H9 (cell line): Measurements from ENCODE around the gene HNRNPR. TPM values are rescaled to one million over a fixed set of nuclear protein-coding genes. Genes with fewer than 3 reads are reported as not detected.

Experiments
- DNase-seq: peaks from one replicate; pipeline ENCODE4 v3.0.0-alpha.2; 2017
- H2AFZ ChIP-seq: one replicate; pipeline ENCODE4 v1.6.1; 2013; ENCODE audit warnings: mild to moderate bottlenecking, low read length, control low read depth, moderate library complexity
- H2AK5ac ChIP-seq: 2 replicates; pipeline ENCODE4 v1.6.1; 2013; ENCODE audit warnings: low read length, control low read depth, mixed read lengths; ENCODE audit not compliant: insufficient read length
- H2BK120ac ChIP-seq: one replicate; pipeline ENCODE4 v1.6.1; 2013; ENCODE audit warnings: low read depth, mild to moderate bottlenecking, low read length, control low read depth, inconsistent platforms; ENCODE audit not compliant: poor library complexity, severe bottlenecking
- H2BK12ac ChIP-seq: 2 replicates; pipeline ENCODE4 v1.6.1; 2013; ENCODE audit warnings: low read length, control low read depth, mixed read lengths, low read depth; ENCODE audit not compliant: insufficient read length
- H2BK15ac ChIP-seq: 2 replicates; pipeline ENCODE4 v1.6.1; 2013; ENCODE audit warnings: low read depth, low read length, control low read depth
- H2BK20ac ChIP-seq: one replicate; pipeline ENCODE4 v1.6.1; 2013; ENCODE audit warnings: low read depth, mild to moderate bottlenecking, low read length, control low read depth, inconsistent platforms; ENCODE audit not compliant: poor library complexity, severe bottlenecking
- H2BK5ac ChIP-seq: 2 replicates; pipeline ENCODE4 v1.6.1; 2013; ENCODE audit warnings: low read length, control low read depth, mixed read lengths; ENCODE audit not compliant: insufficient read length
- H3K14ac ChIP-seq: 2 replicates; pipeline ENCODE4 v1.6.1; 2013; ENCODE audit warnings: low read length, control low read depth; ENCODE audit not compliant: insufficient read depth
- H3K18ac ChIP-seq: 2 replicates; pipeline ENCODE4 v1.6.1; 2013; ENCODE audit warnings: low read depth, mild to moderate bottlenecking, mixed read lengths, low read length, control low read depth; ENCODE audit not compliant: insufficient read length
- H3K23ac ChIP-seq: 2 replicates; pipeline ENCODE4 v1.6.1; 2013; ENCODE audit warnings: low read length, control low read depth, mixed read lengths, low read depth; ENCODE audit not compliant: insufficient read length
- H3K23me2 ChIP-seq: 2 replicates; pipeline ENCODE4 v1.6.1; 2013; ENCODE audit warnings: low read depth, mild to moderate bottlenecking, mixed read lengths, low read length, control low read depth; ENCODE audit not compliant: insufficient read length, poor library complexity, severe bottlenecking
- H3K27ac ChIP-seq: 2 replicates; pipeline ENCODE4 v1.5.1; 2013; ENCODE audit warnings: low read length, control low read depth, mixed read lengths, low read depth; ENCODE audit not compliant: insufficient read length
- H3K27me3 ChIP-seq: 2 replicates; pipeline ENCODE4 v1.6.1; 2013; ENCODE audit warnings: low read length, control low read depth, inconsistent platforms; ENCODE audit not compliant: insufficient read depth
- H3K4ac ChIP-seq: 2 replicates; pipeline ENCODE4 v1.6.1; 2013; ENCODE audit warnings: low read depth, mild to moderate bottlenecking, control low read depth, inconsistent platforms, low read length, moderate library complexity
- H3K4me1 ChIP-seq: 2 replicates; pipeline ENCODE4 v1.6.1; 2013; ENCODE audit warnings: low read length, control low read depth, inconsistent platforms; ENCODE audit not compliant: insufficient read depth
- H3K4me2 ChIP-seq: 2 replicates; pipeline ENCODE4 v1.6.1; 2013; ENCODE audit warnings: low read length, control low read depth, mixed read lengths; ENCODE audit not compliant: insufficient read length, insufficient read depth
- H3K56ac ChIP-seq: 2 replicates; pipeline ENCODE4 v1.6.1; 2013; ENCODE audit warnings: low read depth, mild to moderate bottlenecking, mixed read lengths, low read length, control low read depth; ENCODE audit not compliant: insufficient read length
- H3K79me1 ChIP-seq: 2 replicates; pipeline ENCODE4 v1.6.1; 2013; ENCODE audit warnings: low read depth, mild to moderate bottlenecking, moderate library complexity, low read length, control low read depth, inconsistent platforms; ENCODE audit not compliant: insufficient read depth, poor library complexity, severe bottlenecking
- H3K79me2 ChIP-seq: 2 replicates; pipeline ENCODE4 v1.6.1; 2013; ENCODE audit warnings: low read length, control low read depth, inconsistent platforms; ENCODE audit not compliant: insufficient read depth
- H3K9ac ChIP-seq: 2 replicates; pipeline ENCODE4 v1.6.1; 2013; ENCODE audit warnings: low read length, control low read depth, mixed read lengths; ENCODE audit not compliant: insufficient read length; ENCODE audit errors: extremely low read depth
- H3K9me3 ChIP-seq: one replicate; pipeline ENCODE4 v1.6.1; 2013; ENCODE audit warnings: low read depth, low read length, inconsistent platforms; ENCODE audit not compliant: control insufficient read depth
- H3T11ph ChIP-seq: one replicate; pipeline ENCODE4 v1.6.1; 2013; ENCODE audit warnings: mild to moderate bottlenecking, low read length, control low read depth, inconsistent platforms
- H4K20me1 ChIP-seq: one replicate; pipeline ENCODE4 v1.6.1; 2013; ENCODE audit not compliant: control insufficient read depth, insufficient read length, insufficient read depth
- H4K5ac ChIP-seq: 2 replicates; pipeline ENCODE4 v1.6.1; 2013; ENCODE audit warnings: low read depth, mild to moderate bottlenecking, mixed read lengths, low read length, control low read depth; ENCODE audit not compliant: insufficient read length
- H4K8ac ChIP-seq: replicated peaks from 2 replicates; pipeline ENCODE4 v1.6.1; 2013; ENCODE audit warnings: low read length, control low read depth, mixed read lengths, low read depth; ENCODE audit not compliant: insufficient read length
- H4K91ac ChIP-seq: 2 replicates; pipeline ENCODE4 v1.6.1; 2013; ENCODE audit warnings: low read depth, mild to moderate bottlenecking, moderate library complexity, mixed read lengths, low read length, control low read depth; ENCODE audit not compliant: insufficient read length
- H3K27ac Mint-ChIP-seq, 3 experiments: 2 replicates in 2 of 3; 3 replicates in 1 of 3; pipeline ENCODE4 v1.8.0; 2020 to 2021; ENCODE audit warnings: mixed read lengths in 3 of 3, mild to moderate bottlenecking in 1 of 3, moderate library complexity in 1 of 3
- H3K27me3 Mint-ChIP-seq: 2 replicates; pipeline ENCODE4 v1.8.0; 2021; ENCODE audit warnings: low read depth, mild to moderate bottlenecking, moderate library complexity, mixed read lengths
- H3K36me3 Mint-ChIP-seq, 3 experiments: 2 replicates in 2 of 3; 3 replicates in 1 of 3; pipeline ENCODE4 v1.8.0; 2020 to 2021; ENCODE audit warnings: low read depth in 3 of 3, mixed read lengths in 3 of 3; ENCODE audit not compliant: insufficient read depth in 1 of 3
- H3K4me1 Mint-ChIP-seq, 2 experiments: 2 replicates each; pipeline ENCODE4 v1.8.0; 2020; ENCODE audit warnings: mixed read lengths in 2 of 2
- H3K4me3 Mint-ChIP-seq, 2 experiments: 2 replicates in 1 of 2; 3 replicates in 1 of 2; pipeline ENCODE4 v1.8.0; 2020 to 2021; ENCODE audit warnings: mild to moderate bottlenecking in 2 of 2, mixed read lengths in 2 of 2, moderate library complexity in 1 of 2
- H3K9me3 Mint-ChIP-seq, 2 experiments: 2 replicates in 1 of 2; 3 replicates in 1 of 2; pipeline ENCODE4 v1.8.0; 2020; ENCODE audit warnings: mild to moderate bottlenecking in 2 of 2, mixed read lengths in 2 of 2, moderate library complexity in 1 of 2
- WGBS: extraction: QIAGEN DNeasy Blood & Tissue Kit; methylation state at CpG from one replicate; pipeline ENCODE4 v1.1.7; 2013; ENCODE audit warnings: missing lambda C conversion rate, low lambda C conversion rate, mixed read lengths; ENCODE audit not compliant: insufficient read length; ENCODE audit errors: extremely low coverage; 5-methylcytosine and 5-hydroxymethylcytosine counted together
- total RNA-seq: library from RNA; stranded (reverse); gene quantifications from 2 replicates; pipeline ENCODE4 v1.2.1, GENCODE V29; 2021
- TF ChIP-seq, protein P1 (sequence below): fragments of 200-600 bp; sonication (generic); conservative IDR thresholded peaks from 3 replicates; pipeline ENCODE4 v1.8.0; 2021; ENCODE audit warnings: antibody characterized with exemption, mild to moderate bottlenecking

HNRNPR gene
- total RNA-seq, 1 experiment from 2014 or later, result 196 TPM

DNA sequence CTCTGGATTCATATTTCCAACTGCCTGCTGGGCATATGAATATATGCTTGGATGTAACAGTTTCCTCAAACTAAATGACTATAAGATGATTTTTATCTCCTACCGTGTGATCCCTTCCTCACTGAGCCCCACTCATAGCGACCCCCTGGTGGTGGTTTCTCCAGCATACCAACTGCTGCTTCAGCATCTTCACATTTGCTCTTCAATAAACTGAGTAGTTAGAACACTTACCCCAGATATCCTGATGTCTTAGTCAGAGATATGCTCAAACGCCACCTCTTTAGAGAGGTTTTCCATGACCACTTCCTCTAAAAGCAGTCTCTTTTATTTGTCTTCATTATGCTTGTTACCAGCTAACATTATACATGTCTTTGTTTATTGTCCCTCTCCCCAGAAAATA, 10.2 kb upstream of the HNRNPR start:
- H3K9me3 Mint-ChIP-seq, result peaks cover 15 to 22% of the 10 kb centered on the region in 2 experiments
- H2AK5ac ChIP-seq, result no peak overlapping the region
- H3K4me1 Mint-ChIP-seq, result no peaks in the 10 kb centered on the region
- H3K9ac ChIP-seq, result no peak overlapping the region
- H3K4ac ChIP-seq, result no peak overlapping the region
- H4K5ac ChIP-seq, result no peak overlapping the region
- H3K27me3 Mint-ChIP-seq, result peaks cover 100% of the 10 kb centered on the region
- H3K4me1 ChIP-seq, result no peaks in the 10 kb centered on the region
- H2BK120ac ChIP-seq, result no peak overlapping the region
- no peak overlapping the region for H2BK20ac ChIP-seq
- H3K56ac ChIP-seq, result no peak overlapping the region
- H3K79me2 ChIP-seq, result no peaks in the 10 kb centered on the region
- H3K36me3 Mint-ChIP-seq, result peaks cover 0 to under 1% (median 0%) of the 10 kb centered on the region in 3 experiments; a peak in 1 of 7 replicates
- peaks cover 78% of the 10 kb centered on the region for H3K27me3 ChIP-seq
- no peak overlapping the region for H3K23ac ChIP-seq
- no peak overlapping the region for H3K14ac ChIP-seq
- no peak overlapping the region for H3K27ac ChIP-seq
- H2BK12ac ChIP-seq, result no peak overlapping the region
- no peaks in the 10 kb centered on the region for H3K79me1 ChIP-seq
- no peak overlapping the region for H2AFZ ChIP-seq
- H4K20me1 ChIP-seq, result no peaks in the 10 kb centered on the region
- TF ChIP-seq, protein P1, sequence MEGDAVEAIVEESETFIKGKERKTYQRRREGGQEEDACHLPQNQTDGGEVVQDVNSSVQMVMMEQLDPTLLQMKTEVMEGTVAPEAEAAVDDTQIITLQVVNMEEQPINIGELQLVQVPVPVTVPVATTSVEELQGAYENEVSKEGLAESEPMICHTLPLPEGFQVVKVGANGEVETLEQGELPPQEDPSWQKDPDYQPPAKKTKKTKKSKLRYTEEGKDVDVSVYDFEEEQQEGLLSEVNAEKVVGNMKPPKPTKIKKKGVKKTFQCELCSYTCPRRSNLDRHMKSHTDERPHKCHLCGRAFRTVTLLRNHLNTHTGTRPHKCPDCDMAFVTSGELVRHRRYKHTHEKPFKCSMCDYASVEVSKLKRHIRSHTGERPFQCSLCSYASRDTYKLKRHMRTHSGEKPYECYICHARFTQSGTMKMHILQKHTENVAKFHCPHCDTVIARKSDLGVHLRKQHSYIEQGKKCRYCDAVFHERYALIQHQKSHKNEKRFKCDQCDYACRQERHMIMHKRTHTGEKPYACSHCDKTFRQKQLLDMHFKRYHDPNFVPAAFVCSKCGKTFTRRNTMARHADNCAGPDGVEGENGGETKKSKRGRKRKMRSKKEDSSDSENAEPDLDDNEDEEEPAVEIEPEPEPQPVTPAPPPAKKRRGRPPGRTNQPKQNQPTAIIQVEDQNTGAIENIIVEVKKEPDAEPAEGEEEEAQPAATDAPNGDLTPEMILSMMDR, result no peak; the same call in 2 of the 3 replicates
- no peak overlapping the region for H3K4me2 ChIP-seq
- no peak overlapping the region for H3K18ac ChIP-seq
- no peak overlapping the region for H2BK15ac ChIP-seq
- no peak overlapping the region for H3K27ac Mint-ChIP-seq
- no peak for DNase-seq
- H2BK5ac ChIP-seq, result no peak overlapping the region
- no peak overlapping the region for H4K8ac ChIP-seq
- no CpG with 5 or more reads among the region's 3 CpGs for WGBS
- H3K23me2 ChIP-seq, result no peaks in the 10 kb centered on the region
- H3K9me3 ChIP-seq, result peaks cover 2% of the 10 kb centered on the region
- H4K91ac ChIP-seq, result no peak overlapping the region
- H3T11ph ChIP-seq, result no peak overlapping the region
- no peak overlapping the region for H3K4me3 Mint-ChIP-seq
